ENCODE measurements around the gene KRT13.

- TF ChIP-seq POLR2AphosphoS5 (IDR thresholded peaks at IDR 0.05; ENCODE audit: insufficient read depth, low read depth, low read length) (no peak), POLR2A (IDR thresholded peaks at IDR 0.05; ENCODE audit: low read depth, low read length) (no peak), CTCF (IDR thresholded peaks at IDR 0.05; ENCODE audit: extremely low read depth in 1 of 2, insufficient read depth in 1 of 2, low read depth in 1 of 2, low read length in 2 of 2) (no peak), MAX (IDR thresholded peaks at IDR 0.05; ENCODE audit: insufficient read depth, insufficient read length) (no peak), EZH2 (IDR thresholded peaks at IDR 0.05; ENCODE audit: borderline replicate concordance, low read depth, low read length, severe bottlenecking) (no peak), JUN (IDR thresholded peaks at IDR 0.05; ENCODE audit: borderline replicate concordance, insufficient read depth, insufficient read length, low read depth) (no peak), FOS (IDR thresholded peaks at IDR 0.05; ENCODE audit: borderline replicate concordance, insufficient read depth, low read length) (no peak), GATA2 (IDR thresholded peaks at IDR 0.05; ENCODE audit: insufficient read depth, insufficient read length, low read depth, low read length) (no peak), MYC (IDR thresholded peaks at IDR 0.05; ENCODE audit: low read depth, low read length) (no peak)
Observed at GRCh38 chr17:41492771-41493170, 12.6 kb downstream of the KRT13 start.
